ENCODE results near the gene CCR2. TPM values are rescaled to one million over a fixed set of nuclear protein-coding genes. Genes with fewer than 3 reads are reported as not detected.
"Not testable (repeated sequence)": the region's sequence is repeated elsewhere in the genome, so short reads cannot be mapped to it uniquely, and the experiment has no call there.

Gene CCR2
- polyA plus RNA-seq, 1 of the 3 experiments (the other 2 are of a cell fraction), result not detected

DNA sequence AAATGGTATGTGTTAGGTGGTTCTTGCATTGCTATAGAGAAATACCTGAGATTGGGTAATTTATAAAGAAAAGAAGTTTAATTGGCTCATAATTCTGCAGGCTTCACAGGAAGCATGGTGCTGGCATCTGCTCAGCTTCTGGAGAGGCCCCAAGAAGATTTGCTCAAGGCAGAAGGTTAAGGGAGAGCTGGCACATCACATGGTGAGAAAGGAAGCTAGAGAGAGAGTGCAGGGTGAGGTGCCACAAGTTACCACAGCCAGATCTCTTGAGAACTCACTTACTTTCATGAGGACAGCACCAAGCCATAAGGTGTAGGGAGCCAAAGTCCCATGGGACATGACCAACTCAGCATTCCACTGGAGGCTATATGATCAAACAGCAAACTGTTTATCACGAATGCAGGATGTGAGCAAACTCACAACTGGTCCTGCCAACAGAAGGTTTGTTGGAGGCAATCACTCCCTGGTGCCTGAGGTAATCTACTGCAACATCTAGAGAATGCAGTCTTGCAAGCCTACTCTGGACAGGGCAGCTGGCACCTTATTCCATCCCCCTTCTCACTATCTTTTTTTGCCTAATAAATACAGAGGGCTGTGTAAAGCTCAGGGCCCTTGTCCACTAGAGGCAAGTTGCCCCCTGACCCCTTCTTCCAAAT, 28.1 kb upstream of the CCR2 start:
- H3K4me1 ChIP-seq (ENCODE audit: control insufficient read depth in 1 of 2, insufficient read depth in 2 of 2, low read depth in 1 of 2, low read length in 1 of 2), result no peaks in the 10 kb centered on the region
- no peak overlapping the region for H3K4me3 ChIP-seq (ENCODE audit: low read depth in 2 of 2, low read length in 1 of 2)
- H3K79me2 ChIP-seq (ENCODE audit: insufficient read depth), result no peaks in the 10 kb centered on the region
- H3K27me3 ChIP-seq (ENCODE audit: insufficient read depth), result no peaks in the 10 kb centered on the region; the same call in 1 of the 2 replicates
- H3K9me2 ChIP-seq, result no peaks in the 10 kb centered on the region
- H3K36me3 ChIP-seq (replicated peaks in 1 of 2; ENCODE audit: control insufficient read depth in 1 of 2, insufficient read depth in 2 of 2, low read length in 1 of 2), result no peaks in the 10 kb centered on the region
- no peak for DNase-seq
- POLR2A ChIA-PET, result no interaction called here
- TF ChIP-seq FOSL2 (IDR thresholded peaks at IDR 0.05; ENCODE audit: borderline replicate concordance, low read depth) (no peak), ELF1 (IDR thresholded peaks at IDR 0.05) (no peak), MXI1 (IDR thresholded peaks at IDR 0.05; ENCODE audit: low read depth, low read length) (no peak), TCF12 (IDR thresholded peaks at IDR 0.05) (no peak), RXRA (IDR thresholded peaks at IDR 0.05; ENCODE audit: borderline replicate concordance, low read depth) (no peak), YY1 (IDR thresholded peaks at IDR 0.05; ENCODE audit: low read depth) (no peak), JUND (IDR thresholded peaks at IDR 0.05) (no peak), CHD2 (IDR thresholded peaks at IDR 0.05; ENCODE audit: low read length, partially characterized antibody) (no peak), GATA2 (CRISPR knock-in tag; IDR thresholded peaks at IDR 0.05) (no peak), GABPA (IDR thresholded peaks at IDR 0.05; ENCODE audit: low read depth) (no peak)
- TF ChIP-seq, protein P1, sequence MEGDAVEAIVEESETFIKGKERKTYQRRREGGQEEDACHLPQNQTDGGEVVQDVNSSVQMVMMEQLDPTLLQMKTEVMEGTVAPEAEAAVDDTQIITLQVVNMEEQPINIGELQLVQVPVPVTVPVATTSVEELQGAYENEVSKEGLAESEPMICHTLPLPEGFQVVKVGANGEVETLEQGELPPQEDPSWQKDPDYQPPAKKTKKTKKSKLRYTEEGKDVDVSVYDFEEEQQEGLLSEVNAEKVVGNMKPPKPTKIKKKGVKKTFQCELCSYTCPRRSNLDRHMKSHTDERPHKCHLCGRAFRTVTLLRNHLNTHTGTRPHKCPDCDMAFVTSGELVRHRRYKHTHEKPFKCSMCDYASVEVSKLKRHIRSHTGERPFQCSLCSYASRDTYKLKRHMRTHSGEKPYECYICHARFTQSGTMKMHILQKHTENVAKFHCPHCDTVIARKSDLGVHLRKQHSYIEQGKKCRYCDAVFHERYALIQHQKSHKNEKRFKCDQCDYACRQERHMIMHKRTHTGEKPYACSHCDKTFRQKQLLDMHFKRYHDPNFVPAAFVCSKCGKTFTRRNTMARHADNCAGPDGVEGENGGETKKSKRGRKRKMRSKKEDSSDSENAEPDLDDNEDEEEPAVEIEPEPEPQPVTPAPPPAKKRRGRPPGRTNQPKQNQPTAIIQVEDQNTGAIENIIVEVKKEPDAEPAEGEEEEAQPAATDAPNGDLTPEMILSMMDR (IDR thresholded peaks at IDR 0.05), result no peak
- TF ChIP-seq, protein P2, sequence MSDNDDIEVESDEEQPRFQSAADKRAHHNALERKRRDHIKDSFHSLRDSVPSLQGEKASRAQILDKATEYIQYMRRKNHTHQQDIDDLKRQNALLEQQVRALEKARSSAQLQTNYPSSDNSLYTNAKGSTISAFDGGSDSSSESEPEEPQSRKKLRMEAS (IDR thresholded peaks at IDR 0.05; ENCODE audit: low read depth), result no peak
- TF ChIP-seq, protein P3, sequence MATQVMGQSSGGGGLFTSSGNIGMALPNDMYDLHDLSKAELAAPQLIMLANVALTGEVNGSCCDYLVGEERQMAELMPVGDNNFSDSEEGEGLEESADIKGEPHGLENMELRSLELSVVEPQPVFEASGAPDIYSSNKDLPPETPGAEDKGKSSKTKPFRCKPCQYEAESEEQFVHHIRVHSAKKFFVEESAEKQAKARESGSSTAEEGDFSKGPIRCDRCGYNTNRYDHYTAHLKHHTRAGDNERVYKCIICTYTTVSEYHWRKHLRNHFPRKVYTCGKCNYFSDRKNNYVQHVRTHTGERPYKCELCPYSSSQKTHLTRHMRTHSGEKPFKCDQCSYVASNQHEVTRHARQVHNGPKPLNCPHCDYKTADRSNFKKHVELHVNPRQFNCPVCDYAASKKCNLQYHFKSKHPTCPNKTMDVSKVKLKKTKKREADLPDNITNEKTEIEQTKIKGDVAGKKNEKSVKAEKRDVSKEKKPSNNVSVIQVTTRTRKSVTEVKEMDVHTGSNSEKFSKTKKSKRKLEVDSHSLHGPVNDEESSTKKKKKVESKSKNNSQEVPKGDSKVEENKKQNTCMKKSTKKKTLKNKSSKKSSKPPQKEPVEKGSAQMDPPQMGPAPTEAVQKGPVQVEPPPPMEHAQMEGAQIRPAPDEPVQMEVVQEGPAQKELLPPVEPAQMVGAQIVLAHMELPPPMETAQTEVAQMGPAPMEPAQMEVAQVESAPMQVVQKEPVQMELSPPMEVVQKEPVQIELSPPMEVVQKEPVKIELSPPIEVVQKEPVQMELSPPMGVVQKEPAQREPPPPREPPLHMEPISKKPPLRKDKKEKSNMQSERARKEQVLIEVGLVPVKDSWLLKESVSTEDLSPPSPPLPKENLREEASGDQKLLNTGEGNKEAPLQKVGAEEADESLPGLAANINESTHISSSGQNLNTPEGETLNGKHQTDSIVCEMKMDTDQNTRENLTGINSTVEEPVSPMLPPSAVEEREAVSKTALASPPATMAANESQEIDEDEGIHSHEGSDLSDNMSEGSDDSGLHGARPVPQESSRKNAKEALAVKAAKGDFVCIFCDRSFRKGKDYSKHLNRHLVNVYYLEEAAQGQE (IDR thresholded peaks at IDR 0.05; ENCODE audit: low read depth, low read length), result no peak
- TF ChIP-seq, protein P4, sequence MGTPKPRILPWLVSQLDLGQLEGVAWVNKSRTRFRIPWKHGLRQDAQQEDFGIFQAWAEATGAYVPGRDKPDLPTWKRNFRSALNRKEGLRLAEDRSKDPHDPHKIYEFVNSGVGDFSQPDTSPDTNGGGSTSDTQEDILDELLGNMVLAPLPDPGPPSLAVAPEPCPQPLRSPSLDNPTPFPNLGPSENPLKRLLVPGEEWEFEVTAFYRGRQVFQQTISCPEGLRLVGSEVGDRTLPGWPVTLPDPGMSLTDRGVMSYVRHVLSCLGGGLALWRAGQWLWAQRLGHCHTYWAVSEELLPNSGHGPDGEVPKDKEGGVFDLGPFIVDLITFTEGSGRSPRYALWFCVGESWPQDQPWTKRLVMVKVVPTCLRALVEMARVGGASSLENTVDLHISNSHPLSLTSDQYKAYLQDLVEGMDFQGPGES (IDR thresholded peaks at IDR 0.05; ENCODE audit: low read depth, low read length), result no peak
- TF ChIP-seq, protein P5, sequence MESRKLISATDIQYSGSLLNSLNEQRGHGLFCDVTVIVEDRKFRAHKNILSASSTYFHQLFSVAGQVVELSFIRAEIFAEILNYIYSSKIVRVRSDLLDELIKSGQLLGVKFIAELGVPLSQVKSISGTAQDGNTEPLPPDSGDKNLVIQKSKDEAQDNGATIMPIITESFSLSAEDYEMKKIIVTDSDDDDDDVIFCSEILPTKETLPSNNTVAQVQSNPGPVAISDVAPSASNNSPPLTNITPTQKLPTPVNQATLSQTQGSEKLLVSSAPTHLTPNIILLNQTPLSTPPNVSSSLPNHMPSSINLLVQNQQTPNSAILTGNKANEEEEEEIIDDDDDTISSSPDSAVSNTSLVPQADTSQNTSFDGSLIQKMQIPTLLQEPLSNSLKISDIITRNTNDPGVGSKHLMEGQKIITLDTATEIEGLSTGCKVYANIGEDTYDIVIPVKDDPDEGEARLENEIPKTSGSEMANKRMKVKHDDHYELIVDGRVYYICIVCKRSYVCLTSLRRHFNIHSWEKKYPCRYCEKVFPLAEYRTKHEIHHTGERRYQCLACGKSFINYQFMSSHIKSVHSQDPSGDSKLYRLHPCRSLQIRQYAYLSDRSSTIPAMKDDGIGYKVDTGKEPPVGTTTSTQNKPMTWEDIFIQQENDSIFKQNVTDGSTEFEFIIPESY (IDR thresholded peaks at IDR 0.05; ENCODE audit: borderline replicate concordance, low read depth), result no peak
- TF ChIP-seq, protein P6, sequence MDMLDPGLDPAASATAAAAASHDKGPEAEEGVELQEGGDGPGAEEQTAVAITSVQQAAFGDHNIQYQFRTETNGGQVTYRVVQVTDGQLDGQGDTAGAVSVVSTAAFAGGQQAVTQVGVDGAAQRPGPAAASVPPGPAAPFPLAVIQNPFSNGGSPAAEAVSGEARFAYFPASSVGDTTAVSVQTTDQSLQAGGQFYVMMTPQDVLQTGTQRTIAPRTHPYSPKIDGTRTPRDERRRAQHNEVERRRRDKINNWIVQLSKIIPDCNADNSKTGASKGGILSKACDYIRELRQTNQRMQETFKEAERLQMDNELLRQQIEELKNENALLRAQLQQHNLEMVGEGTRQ (IDR thresholded peaks at IDR 0.05; ENCODE audit: borderline replicate concordance, low read depth, low read length), result no peak
- WGBS (ENCODE audit: low lambda C conversion rate), result no CpG with 5 or more reads among the region's 1 CpG
- no peaks in the 10 kb centered on the region for H4K20me1 ChIP-seq (ENCODE audit: insufficient read depth)
- H3K9ac ChIP-seq, result no peak overlapping the region
- H3K4me2 ChIP-seq, result no peak overlapping the region
- H3K9me3 ChIP-seq, result no peaks in the 10 kb centered on the region
- H3K27ac ChIP-seq (ENCODE audit: low read depth in 2 of 2, low read length in 1 of 2), result no peak overlapping the region
- H2AFZ ChIP-seq (ENCODE audit: low read depth), result no peak overlapping the region
- CTCF ChIA-PET, result interaction anchor here (0.5 kb wide), 1 partner anchor 117 kb away, joined by 4 read pairs; no protein-coding TSS in a partner anchor
- H3F3A ChIP-seq (replicated peaks; ENCODE audit: insufficient read depth), result no peaks in the 10 kb centered on the region

DNA sequence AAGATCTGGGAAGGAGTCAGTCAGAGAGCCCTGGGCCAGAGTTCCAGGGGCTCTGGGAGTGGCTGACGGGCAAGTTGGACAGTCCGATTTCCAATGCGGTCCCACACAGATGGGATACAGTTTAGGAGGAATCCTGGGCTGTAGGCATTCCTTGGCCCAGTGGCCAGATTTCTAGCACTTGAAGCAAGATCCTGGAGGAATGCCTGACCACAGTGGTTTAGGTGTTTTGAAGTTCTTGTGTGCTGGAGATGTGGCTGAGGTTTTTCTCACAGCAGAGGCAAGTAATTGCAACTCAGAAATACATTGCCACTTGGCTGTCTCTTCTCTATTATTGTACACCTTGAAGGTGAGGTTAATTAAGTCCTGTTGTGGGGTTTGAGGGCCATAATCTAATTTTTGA, 23.2 kb upstream of the CCR2 start:
- POLR2A ChIA-PET; H3K9me3 ChIP-seq; H3K4me2 ChIP-seq; H3K9ac ChIP-seq; DNase-seq; CTCF ChIA-PET; H3K27ac ChIP-seq (ENCODE audit: low read depth in 2 of 2, low read length in 1 of 2); H3K79me2 ChIP-seq (ENCODE audit: insufficient read depth); H3K27me3 ChIP-seq (ENCODE audit: insufficient read depth); H3K36me3 ChIP-seq (replicated peaks in 1 of 2; ENCODE audit: control insufficient read depth in 1 of 2, insufficient read depth in 2 of 2, low read length in 1 of 2); H3K4me1 ChIP-seq (ENCODE audit: control insufficient read depth in 1 of 2, insufficient read depth in 2 of 2, low read depth in 1 of 2, low read length in 1 of 2); H2AFZ ChIP-seq (ENCODE audit: low read depth); H3K4me3 ChIP-seq (ENCODE audit: low read depth in 2 of 2, low read length in 1 of 2); H3K9me2 ChIP-seq; H3F3A ChIP-seq (replicated peaks; ENCODE audit: insufficient read depth); H4K20me1 ChIP-seq (ENCODE audit: insufficient read depth): not testable (repeated sequence)
- WGBS (ENCODE audit: low lambda C conversion rate), result 13% methylated on average over 3 of the region's 3 CpGs
